ENCODE measurements around the gene TMEM109. TPM values are rescaled to one million over a fixed set of nuclear protein-coding genes. Genes with fewer than 3 reads are reported as not detected.

The TMEM109 gene
- total RNA-seq, 1 experiment from 2014 or later: 165 TPM

DNA sequence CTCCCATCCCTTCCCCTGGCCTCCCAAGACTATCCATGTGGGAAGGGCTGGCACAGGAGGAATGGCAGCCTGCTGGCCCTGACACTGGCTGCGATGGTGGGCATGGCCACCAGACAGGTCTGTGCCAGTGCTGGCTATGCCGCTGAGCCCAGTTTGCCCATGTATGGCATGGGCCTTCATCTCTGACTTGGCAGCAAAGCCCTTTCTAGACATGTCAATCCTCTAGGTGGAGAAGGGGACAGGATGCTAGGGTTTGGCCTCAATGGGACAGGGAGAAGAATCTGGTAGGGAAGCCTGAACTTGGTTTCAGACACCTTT, 37.8 kb upstream of the TMEM109 start:
- H3K27me3 ChIP-seq (ENCODE audit: low read length): no peaks in the 10 kb centered on the region

DNA sequence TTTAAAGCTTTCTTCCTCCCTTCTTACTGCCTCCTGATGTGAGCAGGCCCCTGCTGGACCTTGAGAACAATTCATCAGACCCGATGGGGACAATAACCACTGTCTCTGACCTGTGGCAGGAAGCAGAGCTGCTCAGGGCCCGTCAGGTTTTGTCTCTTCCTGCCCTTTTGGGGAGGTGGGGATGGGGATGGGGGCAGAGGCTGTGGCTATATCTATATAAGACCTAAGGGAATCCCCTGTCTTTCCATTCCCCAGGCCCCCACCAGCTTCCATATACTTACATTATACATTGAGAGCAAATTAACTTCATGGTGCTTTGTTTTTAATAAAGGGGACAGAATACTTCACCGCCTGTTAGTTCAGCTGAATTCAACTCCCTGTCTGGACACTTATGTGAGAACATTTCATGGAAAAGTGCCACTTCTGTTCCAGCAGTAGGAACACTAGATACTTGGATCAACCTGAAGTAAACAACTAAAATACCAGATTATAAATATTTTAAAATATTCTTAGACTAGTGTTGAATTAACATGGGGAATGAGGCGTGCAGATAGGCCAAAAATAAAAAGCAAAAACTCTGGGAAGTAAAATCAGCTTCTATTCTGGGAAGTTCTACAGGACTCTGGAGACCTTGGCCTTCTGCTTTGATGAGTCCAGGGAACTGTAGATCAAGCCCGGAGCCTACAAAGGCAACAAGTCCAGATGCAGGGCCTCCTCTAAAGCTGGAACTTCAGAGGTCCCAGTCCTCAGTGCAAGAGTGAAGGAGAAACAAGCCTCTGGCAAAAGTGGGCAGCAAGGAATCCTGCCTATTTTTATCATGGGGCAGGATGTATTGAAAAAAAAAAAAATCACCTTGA, 35.5 kb upstream of the TMEM109 start:
- DNase-seq (no peak), ATAC-seq (no peak)
- Histone ChIP-seq H3F3A (ENCODE audit: low read length, unreplicated experiment) (no peaks in the 10 kb centered on the region), H3K9ac (ENCODE audit: low read length) (no peak overlapping the region), H3K27ac (ENCODE audit: low read length) (no peak overlapping the region), H3K4me2 (ENCODE audit: low read length) (no peak overlapping the region), H3K9me3 (ENCODE audit: low read length) (no peaks in the 10 kb centered on the region), H3K4me3 (ENCODE audit: low read length) (no peak overlapping the region), H2AFZ (ENCODE audit: low read length) (no peak overlapping the region), H4K20me1 (ENCODE audit: low read length) (no peaks in the 10 kb centered on the region), H3K9me2 (replicated peaks; ENCODE audit: low read length) (no peaks in the 10 kb centered on the region), H3K27me3 (ENCODE audit: low read length) (no peaks in the 10 kb centered on the region), H3K4me1 (ENCODE audit: insufficient read depth, low read length) (no peaks in the 10 kb centered on the region), H3K36me3 (ENCODE audit: low read depth, low read length) (peaks cover 2% of the 10 kb centered on the region; the same call in 1 of the 2 replicates), H3K79me2 (ENCODE audit: low read length) (no peaks in the 10 kb centered on the region)
- TF ChIP-seq, protein P1, sequence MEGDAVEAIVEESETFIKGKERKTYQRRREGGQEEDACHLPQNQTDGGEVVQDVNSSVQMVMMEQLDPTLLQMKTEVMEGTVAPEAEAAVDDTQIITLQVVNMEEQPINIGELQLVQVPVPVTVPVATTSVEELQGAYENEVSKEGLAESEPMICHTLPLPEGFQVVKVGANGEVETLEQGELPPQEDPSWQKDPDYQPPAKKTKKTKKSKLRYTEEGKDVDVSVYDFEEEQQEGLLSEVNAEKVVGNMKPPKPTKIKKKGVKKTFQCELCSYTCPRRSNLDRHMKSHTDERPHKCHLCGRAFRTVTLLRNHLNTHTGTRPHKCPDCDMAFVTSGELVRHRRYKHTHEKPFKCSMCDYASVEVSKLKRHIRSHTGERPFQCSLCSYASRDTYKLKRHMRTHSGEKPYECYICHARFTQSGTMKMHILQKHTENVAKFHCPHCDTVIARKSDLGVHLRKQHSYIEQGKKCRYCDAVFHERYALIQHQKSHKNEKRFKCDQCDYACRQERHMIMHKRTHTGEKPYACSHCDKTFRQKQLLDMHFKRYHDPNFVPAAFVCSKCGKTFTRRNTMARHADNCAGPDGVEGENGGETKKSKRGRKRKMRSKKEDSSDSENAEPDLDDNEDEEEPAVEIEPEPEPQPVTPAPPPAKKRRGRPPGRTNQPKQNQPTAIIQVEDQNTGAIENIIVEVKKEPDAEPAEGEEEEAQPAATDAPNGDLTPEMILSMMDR (conservative IDR thresholded peaks at IDR 0.05; ENCODE audit: low read depth, low read length): no peak
- no peak for TF ChIP-seq EZH2phosphoT487 (IDR thresholded peaks at IDR 0.05; ENCODE audit: borderline replicate concordance, low read length)
- no peak for TF ChIP-seq EZH2 (IDR thresholded peaks at IDR 0.05; ENCODE audit: low read length, unreplicated experiment)
- BruUV-seq (replicated peaks): no TSS peak
- ChIA-PET POLR2A (ENCODE audit: unreplicated experiment) (no interaction called here), CTCF (no interaction called here)
- intact Hi-C loops (cut with micrococcal nuclease): no loop called here

More for the DNA sequence above, 37.8 kb upstream of the TMEM109 start:
- H3K9me3 ChIP-seq (ENCODE audit: low read length): no peaks in the 10 kb centered on the region
- no peak overlapping the region for H2AFZ ChIP-seq (ENCODE audit: low read length)
- CTCF ChIA-PET: no interaction called here
- no peaks in the 10 kb centered on the region for H3K9me2 ChIP-seq (replicated peaks; ENCODE audit: low read length)
- H3K79me2 ChIP-seq (ENCODE audit: low read length): no peaks in the 10 kb centered on the region
- no peaks in the 10 kb centered on the region for H4K20me1 ChIP-seq (ENCODE audit: low read length)
- ATAC-seq: no peak
- no peak overlapping the region for H3K4me3 ChIP-seq (ENCODE audit: low read length)
- intact Hi-C loops (cut with micrococcal nuclease): no loop called here
- H3K4me2 ChIP-seq (ENCODE audit: low read length): no peak overlapping the region
- H3K4me1 ChIP-seq (ENCODE audit: insufficient read depth, low read length): no peaks in the 10 kb centered on the region
- BruUV-seq (replicated peaks): no TSS peak
- H3K36me3 ChIP-seq (ENCODE audit: low read depth, low read length): peaks cover 2% of the 10 kb centered on the region; the same call in 1 of the 2 replicates
- no peak for DNase-seq
- POLR2A ChIA-PET (ENCODE audit: unreplicated experiment): no interaction called here
- no peak for TF ChIP-seq EZH2phosphoT487 (IDR thresholded peaks at IDR 0.05; ENCODE audit: borderline replicate concordance, low read length)
- TF ChIP-seq EZH2 (IDR thresholded peaks at IDR 0.05; ENCODE audit: low read length, unreplicated experiment): no peak
- TF ChIP-seq, protein P1 (conservative IDR thresholded peaks at IDR 0.05; ENCODE audit: low read depth, low read length): no peak
- H3K9ac ChIP-seq (ENCODE audit: low read length): no peak overlapping the region
- no peaks in the 10 kb centered on the region for H3F3A ChIP-seq (ENCODE audit: low read length, unreplicated experiment)
- H3K27ac ChIP-seq (ENCODE audit: low read length): no peak overlapping the region

DNA sequence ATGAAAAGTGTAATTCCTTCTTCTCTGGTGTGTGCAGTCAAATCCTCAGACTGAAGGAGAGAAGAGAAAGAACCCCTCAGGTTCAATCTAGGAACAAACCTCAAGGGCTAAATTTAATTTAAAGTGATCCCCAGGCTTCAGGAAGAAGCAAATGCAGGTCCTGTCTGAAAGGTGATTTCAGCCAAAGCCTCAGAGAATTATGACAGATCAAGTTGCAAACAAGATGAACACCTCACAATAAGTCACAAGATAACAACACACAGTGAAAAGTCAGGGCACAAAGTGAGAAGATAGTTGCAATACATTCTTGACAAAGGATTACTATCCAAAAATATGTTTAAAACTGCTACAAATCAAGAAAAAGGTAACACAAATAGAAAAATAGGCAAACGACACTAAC, 34.9 kb upstream of the TMEM109 start:
- Histone ChIP-seq H3K79me2 (ENCODE audit: low read length) (no peaks in the 10 kb centered on the region), H3K4me2 (ENCODE audit: low read length) (no peak overlapping the region), H3K4me3 (ENCODE audit: low read length) (no peak overlapping the region), H3K36me3 (ENCODE audit: low read depth, low read length) (peaks cover 2% of the 10 kb centered on the region; the same call in 1 of the 2 replicates), H3K27me3 (ENCODE audit: low read length) (no peaks in the 10 kb centered on the region), H4K20me1 (ENCODE audit: low read length) (no peaks in the 10 kb centered on the region), H3K9me3 (ENCODE audit: low read length) (no peaks in the 10 kb centered on the region), H2AFZ (ENCODE audit: low read length) (no peak overlapping the region), H3F3A (ENCODE audit: low read length, unreplicated experiment) (no peaks in the 10 kb centered on the region), H3K4me1 (ENCODE audit: insufficient read depth, low read length) (no peaks in the 10 kb centered on the region), H3K27ac (ENCODE audit: low read length) (no peak overlapping the region), H3K9ac (ENCODE audit: low read length) (no peak overlapping the region), H3K9me2 (replicated peaks; ENCODE audit: low read length) (no peaks in the 10 kb centered on the region)
- ChIA-PET CTCF (no interaction called here), POLR2A (ENCODE audit: unreplicated experiment) (no interaction called here)
- BruUV-seq (replicated peaks): no TSS peak
- intact Hi-C loops (cut with micrococcal nuclease): no loop called here
- no peak for TF ChIP-seq EZH2 (IDR thresholded peaks at IDR 0.05; ENCODE audit: low read length, unreplicated experiment)
- no peak for TF ChIP-seq EZH2phosphoT487 (IDR thresholded peaks at IDR 0.05; ENCODE audit: borderline replicate concordance, low read length)
- TF ChIP-seq, protein P1 (conservative IDR thresholded peaks at IDR 0.05; ENCODE audit: low read depth, low read length): no peak
- ATAC-seq (no peak), DNase-seq (no peak)
